ENCODE results near the gene FXYD2.

DNA sequence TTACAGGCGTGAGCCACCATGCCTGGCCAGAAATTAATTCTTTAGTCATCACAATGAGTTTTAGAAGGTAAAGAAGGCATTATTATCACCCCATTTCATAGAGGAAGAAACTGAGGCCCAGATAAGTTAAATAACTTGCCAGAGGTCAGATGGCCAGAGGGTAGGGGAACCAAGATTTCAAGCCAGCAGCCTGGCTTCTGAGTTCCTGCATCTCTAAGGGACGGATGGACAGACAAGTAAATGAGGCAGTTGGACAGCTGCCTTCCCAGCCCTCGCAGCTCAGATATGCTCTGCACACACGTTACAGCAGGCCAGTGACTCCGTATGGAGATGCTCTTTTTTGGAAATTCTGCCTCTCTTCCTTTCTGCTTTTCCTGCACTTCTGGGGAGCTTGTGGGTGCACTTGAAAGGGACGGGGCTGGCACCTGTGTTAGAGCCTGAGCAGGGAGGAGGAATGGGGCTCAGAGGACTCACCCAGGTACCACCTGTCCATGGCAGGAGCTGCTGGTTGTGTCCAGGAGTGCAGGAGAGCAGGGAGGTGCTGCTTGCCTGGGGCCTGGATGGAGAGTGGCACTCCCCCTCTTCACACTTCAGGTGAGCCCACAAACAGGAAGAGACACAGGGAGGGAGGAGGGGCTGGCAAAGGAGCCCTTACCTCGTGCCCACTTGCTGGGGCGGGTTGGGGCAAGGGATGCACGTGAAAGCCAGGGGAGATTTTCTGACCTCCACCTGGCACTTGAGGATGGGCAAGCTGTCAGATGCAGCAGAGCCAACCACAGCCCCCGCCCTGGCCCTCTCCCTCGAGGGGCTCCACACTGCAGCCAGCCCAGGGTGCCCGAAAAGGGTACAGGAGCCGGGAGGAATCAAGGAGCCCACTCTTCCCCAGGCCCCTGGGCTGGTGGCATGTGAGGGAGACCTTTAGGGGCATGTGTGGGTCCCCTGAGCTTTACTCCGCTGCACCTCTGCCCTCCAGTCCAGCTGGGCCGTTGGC lies 3.3 kb upstream of the FXYD2 start:
- TF ChIP-seq, protein P1, sequence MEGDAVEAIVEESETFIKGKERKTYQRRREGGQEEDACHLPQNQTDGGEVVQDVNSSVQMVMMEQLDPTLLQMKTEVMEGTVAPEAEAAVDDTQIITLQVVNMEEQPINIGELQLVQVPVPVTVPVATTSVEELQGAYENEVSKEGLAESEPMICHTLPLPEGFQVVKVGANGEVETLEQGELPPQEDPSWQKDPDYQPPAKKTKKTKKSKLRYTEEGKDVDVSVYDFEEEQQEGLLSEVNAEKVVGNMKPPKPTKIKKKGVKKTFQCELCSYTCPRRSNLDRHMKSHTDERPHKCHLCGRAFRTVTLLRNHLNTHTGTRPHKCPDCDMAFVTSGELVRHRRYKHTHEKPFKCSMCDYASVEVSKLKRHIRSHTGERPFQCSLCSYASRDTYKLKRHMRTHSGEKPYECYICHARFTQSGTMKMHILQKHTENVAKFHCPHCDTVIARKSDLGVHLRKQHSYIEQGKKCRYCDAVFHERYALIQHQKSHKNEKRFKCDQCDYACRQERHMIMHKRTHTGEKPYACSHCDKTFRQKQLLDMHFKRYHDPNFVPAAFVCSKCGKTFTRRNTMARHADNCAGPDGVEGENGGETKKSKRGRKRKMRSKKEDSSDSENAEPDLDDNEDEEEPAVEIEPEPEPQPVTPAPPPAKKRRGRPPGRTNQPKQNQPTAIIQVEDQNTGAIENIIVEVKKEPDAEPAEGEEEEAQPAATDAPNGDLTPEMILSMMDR (IDR thresholded peaks at IDR 0.05; ENCODE audit: control extremely low read depth in 1 of 3, insufficient read depth in 1 of 3, low read depth in 1 of 3, low read length in 3 of 3), result no peak
- TF ChIP-seq ASH2L (IDR thresholded peaks at IDR 0.05; ENCODE audit: low read length), result no peak
- no peak for TF ChIP-seq TAF1 (IDR thresholded peaks at IDR 0.05; ENCODE audit: low read depth, low read length)
- no peak for TF ChIP-seq RFX5 (IDR thresholded peaks at IDR 0.05; ENCODE audit: borderline replicate concordance, low read depth, low read length)
- no peak for TF ChIP-seq POLR2A (IDR thresholded peaks at IDR 0.05; ENCODE audit: control extremely low read depth in 1 of 2, low read depth in 2 of 2, low read length in 2 of 2)
- no peak for TF ChIP-seq GABPA (IDR thresholded peaks at IDR 0.05; ENCODE audit: borderline replicate concordance, insufficient read depth, low read length)
- TF ChIP-seq SUZ12 (IDR thresholded peaks at IDR 0.05; ENCODE audit: low read length), result no peak
- TF ChIP-seq YY1 (IDR thresholded peaks at IDR 0.05; ENCODE audit: low read depth, low read length), result no peak
- TF ChIP-seq TAF7 (optimal IDR thresholded peaks at IDR 0.05; ENCODE audit: borderline replicate concordance, low read depth, low read length), result no peak
- no peak for TF ChIP-seq SP1 (IDR thresholded peaks at IDR 0.05; ENCODE audit: low read depth, low read length)
- TF ChIP-seq CBX5 (IDR thresholded peaks at IDR 0.05; ENCODE audit: low read depth, low read length), result no peak
